Trophoblast cell (in vitro differentiated cells and primary cell): ENCODE results near the gene IPCEF1.

Source experiments
- DNase-seq, 2 donors: peaks; one replicate each; pipeline ENCODE4 v3.0.0-alpha.2; 2016
- H2AFZ ChIP-seq: 2 replicates; pipeline ENCODE4 v1.6.1; 2013; ENCODE audit warnings: low read length, moderate library complexity, mild to moderate bottlenecking; ENCODE audit not compliant: insufficient read depth, poor library complexity
- H2AK5ac ChIP-seq: 2 replicates; pipeline ENCODE4 v1.6.1; 2013; ENCODE audit warnings: mild to moderate bottlenecking, low read length
- H2BK120ac ChIP-seq: 2 replicates; pipeline ENCODE4 v1.6.1; 2013; ENCODE audit warnings: low read length, mild to moderate bottlenecking, moderate library complexity; ENCODE audit not compliant: insufficient read depth, poor library complexity
- H2BK12ac ChIP-seq: 2 replicates; pipeline ENCODE4 v1.6.1; 2013; ENCODE audit warnings: mild to moderate bottlenecking, low read length, moderate library complexity
- H2BK5ac ChIP-seq: 2 replicates; pipeline ENCODE4 v1.6.1; 2013; ENCODE audit warnings: low read length, low read depth, moderate library complexity, mild to moderate bottlenecking; ENCODE audit not compliant: poor library complexity
- H3K14ac ChIP-seq: 2 replicates; pipeline ENCODE4 v1.6.1; 2013; ENCODE audit warnings: mild to moderate bottlenecking, low read length
- H3K18ac ChIP-seq: 2 replicates; pipeline ENCODE4 v1.6.1; 2013; ENCODE audit warnings: mild to moderate bottlenecking, low read length
- H3K23ac ChIP-seq: 2 replicates; pipeline ENCODE4 v1.6.1; 2013; ENCODE audit warnings: low read length
- H3K27ac ChIP-seq: 2 replicates; pipeline ENCODE4 v1.5.1; 2013; ENCODE audit warnings: low read depth, mild to moderate bottlenecking, inconsistent platforms, low read length, moderate library complexity
- H3K27me3 ChIP-seq: 2 replicates; pipeline ENCODE4 v1.6.1; 2013; ENCODE audit warnings: inconsistent platforms, mild to moderate bottlenecking, low read length, moderate library complexity; ENCODE audit not compliant: insufficient read depth
- H3K36me3 ChIP-seq, 2 experiments: 1 replicate in 1 of 2; 2 replicates in 1 of 2; pipeline ENCODE4 v1.6.1; 2013; ENCODE audit warnings: low read length in 2 of 2, mild to moderate bottlenecking in 2 of 2, moderate library complexity in 1 of 2; ENCODE audit not compliant: insufficient read depth in 2 of 2, control insufficient read depth in 1 of 2
- H3K4ac ChIP-seq: 2 replicates; pipeline ENCODE4 v1.6.1; 2013; ENCODE audit warnings: low read depth, mild to moderate bottlenecking, low read length, moderate library complexity
- H3K4me1 ChIP-seq, 2 experiments: 1 replicate in 1 of 2; 2 replicates in 1 of 2; pipeline ENCODE4 v1.6.1; 2013; ENCODE audit warnings: low read length in 2 of 2, mild to moderate bottlenecking in 2 of 2, moderate library complexity in 1 of 2; ENCODE audit not compliant: insufficient read depth in 2 of 2, control insufficient read depth in 1 of 2
- H3K4me2 ChIP-seq: 2 replicates; pipeline ENCODE4 v1.6.1; 2013; ENCODE audit warnings: inconsistent platforms, mild to moderate bottlenecking, low read length, moderate library complexity
- H3K4me3 ChIP-seq: 2 replicates; pipeline ENCODE4 v1.5.1; 2013; ENCODE audit warnings: mild to moderate bottlenecking, low read depth, low read length, inconsistent platforms
- H3K79me1 ChIP-seq: one replicate; pipeline ENCODE4 v1.6.1; 2013; ENCODE audit warnings: low read length
- H3K79me2 ChIP-seq: 2 replicates; pipeline ENCODE4 v1.6.1; 2013; ENCODE audit warnings: low read length, mild to moderate bottlenecking; ENCODE audit not compliant: control insufficient read depth, insufficient read depth, poor library complexity
- H3K9ac ChIP-seq: 2 replicates; pipeline ENCODE4 v1.6.1; 2013; ENCODE audit warnings: mild to moderate bottlenecking, low read length
- H3K9me3 ChIP-seq: 2 replicates; pipeline ENCODE4 v1.6.1; 2013; ENCODE audit warnings: low read depth, mild to moderate bottlenecking, control low read depth, inconsistent platforms, low read length; ENCODE audit not compliant: insufficient read depth
- H4K12ac ChIP-seq: 2 replicates; pipeline ENCODE4 v1.6.1; 2013; ENCODE audit warnings: low read depth, mild to moderate bottlenecking, low read length, moderate library complexity
- H4K8ac ChIP-seq: 2 replicates; pipeline ENCODE4 v1.6.1; 2013; ENCODE audit warnings: low read depth, mild to moderate bottlenecking, low read length, moderate library complexity
- H4K91ac ChIP-seq: one replicate; pipeline ENCODE4 v1.6.1; 2013; ENCODE audit warnings: low read depth, mild to moderate bottlenecking, low read length, moderate library complexity
- WGBS: extraction: QIAGEN DNeasy Blood & Tissue Kit; methylation state at CpG from one replicate; pipeline ENCODE4 v1.1.7; 2013; ENCODE audit warnings: missing lambda C conversion rate; ENCODE audit not compliant: insufficient read length, insufficient coverage; ENCODE audit errors: extremely low coverage; 5-methylcytosine and 5-hydroxymethylcytosine counted together

Gene IPCEF1

DNA sequence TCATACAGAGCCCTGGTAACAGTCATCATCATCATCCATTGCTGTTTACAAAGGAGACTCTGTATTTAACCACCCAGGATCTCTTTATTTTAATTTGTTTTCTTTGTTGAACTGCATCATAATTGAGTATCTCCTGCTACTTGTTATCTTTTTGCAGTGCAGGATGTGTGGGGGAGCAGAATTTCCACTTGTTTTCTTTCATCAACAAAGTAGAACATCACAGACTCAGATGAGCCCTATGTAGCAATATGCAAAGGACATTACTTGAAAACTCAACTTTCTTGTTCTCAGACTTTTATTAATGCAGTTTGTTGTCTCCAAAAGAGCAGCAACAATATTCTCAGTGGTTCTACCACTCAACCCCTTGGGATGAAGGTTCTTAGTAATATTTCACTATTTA, 38.7 kb upstream of the IPCEF1 start:
- no peak overlapping the region for H2BK120ac ChIP-seq
- H3K79me2 ChIP-seq = no peaks in the 10 kb centered on the region
- H2AFZ ChIP-seq = no peak overlapping the region
- H3K23ac ChIP-seq = no peak overlapping the region
- no peak overlapping the region for H2BK5ac ChIP-seq
- no peak overlapping the region for H2BK12ac ChIP-seq
- no peaks in the 10 kb centered on the region for H3K79me1 ChIP-seq
- no peak overlapping the region for H2AK5ac ChIP-seq
- H3K27me3 ChIP-seq = no peaks in the 10 kb centered on the region
- H3K14ac ChIP-seq = no peak overlapping the region
- no peak overlapping the region for H3K9ac ChIP-seq
- no peaks in the 10 kb centered on the region for H3K36me3 ChIP-seq
- H4K8ac ChIP-seq = no peak overlapping the region
- no peak overlapping the region for H3K4me2 ChIP-seq
- no peaks in the 10 kb centered on the region for H3K9me3 ChIP-seq
- H3K18ac ChIP-seq = no peak overlapping the region
- no peak overlapping the region for H3K27ac ChIP-seq
- H3K4me3 ChIP-seq = no peak overlapping the region
- no peak overlapping the region for H3K4ac ChIP-seq
- H4K91ac ChIP-seq = no peak overlapping the region
- DNase-seq = no peak
- no peaks in the 10 kb centered on the region for H3K4me1 ChIP-seq
- H4K12ac ChIP-seq = no peak overlapping the region

DNA sequence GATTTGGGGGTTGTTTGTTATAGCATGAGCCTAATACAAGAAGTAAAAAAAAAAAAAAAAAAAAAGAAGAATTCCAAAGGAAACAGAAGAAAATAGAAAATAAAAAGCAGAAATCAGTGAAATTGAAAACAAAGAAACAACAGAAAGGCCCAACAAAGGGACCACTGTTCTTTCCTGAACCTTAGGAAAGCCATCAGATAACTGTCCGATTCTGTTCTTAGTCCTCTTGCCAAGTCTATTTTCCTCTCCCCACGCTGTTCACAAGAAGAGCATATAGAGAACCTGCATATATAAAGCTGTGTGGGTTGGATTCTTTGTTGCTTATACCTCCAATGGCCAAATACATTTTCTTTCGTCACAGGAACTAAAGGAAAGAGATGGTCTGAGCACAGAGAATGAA, 38.0 kb upstream of the IPCEF1 start:
- no peaks in the 10 kb centered on the region for H3K9me3 ChIP-seq
- H4K91ac ChIP-seq = no peak overlapping the region
- H2BK5ac ChIP-seq = no peak overlapping the region
- H3K18ac ChIP-seq = no peak overlapping the region
- H2AFZ ChIP-seq = no peak overlapping the region
- no peak overlapping the region for H2BK120ac ChIP-seq
- no peak overlapping the region for H3K4ac ChIP-seq
- DNase-seq = no peak
- no peak overlapping the region for H3K14ac ChIP-seq
- H2BK12ac ChIP-seq = no peak overlapping the region
- no peak overlapping the region for H4K8ac ChIP-seq
- no CpG with 5 or more reads among the region's 3 CpGs for WGBS
- H3K4me2 ChIP-seq = no peak overlapping the region
- H3K27me3 ChIP-seq = no peaks in the 10 kb centered on the region
- no peak overlapping the region for H3K23ac ChIP-seq
- no peak overlapping the region for H3K27ac ChIP-seq
- no peak overlapping the region for H3K4me3 ChIP-seq
- H3K9ac ChIP-seq = no peak overlapping the region
- no peaks in the 10 kb centered on the region for H3K79me2 ChIP-seq
- H2AK5ac ChIP-seq = no peak overlapping the region
- no peaks in the 10 kb centered on the region for H3K79me1 ChIP-seq
- H4K12ac ChIP-seq = no peak overlapping the region
- H3K4me1 ChIP-seq = no peaks in the 10 kb centered on the region
- no peaks in the 10 kb centered on the region for H3K36me3 ChIP-seq

DNA sequence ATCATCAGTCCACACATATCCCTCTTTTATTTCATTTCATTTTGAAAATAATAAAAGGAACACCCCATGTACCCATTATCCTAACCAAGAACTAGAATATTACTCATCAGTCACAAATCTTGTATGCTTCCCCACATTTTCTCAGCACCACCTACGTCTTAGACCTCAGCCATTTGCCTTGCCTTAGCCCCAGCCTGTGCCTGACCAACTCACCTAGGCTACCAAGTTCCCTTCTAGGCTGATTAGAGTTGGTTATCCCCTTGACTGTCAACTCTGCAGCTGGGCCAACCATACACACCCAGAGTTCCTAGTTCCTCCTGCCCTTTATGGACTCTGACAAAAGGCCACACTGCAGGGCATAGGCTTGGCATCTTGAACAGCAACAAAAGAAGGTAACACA, 33.4 kb upstream of the IPCEF1 start:
- no peak overlapping the region for H2AK5ac ChIP-seq
- no peak overlapping the region for H3K27ac ChIP-seq
- no peak overlapping the region for H4K8ac ChIP-seq
- H3K4me2 ChIP-seq = no peak overlapping the region
- no peak overlapping the region for H3K4ac ChIP-seq
- no peaks in the 10 kb centered on the region for H3K79me2 ChIP-seq
- no peaks in the 10 kb centered on the region for H3K9me3 ChIP-seq
- H2BK120ac ChIP-seq = no peak overlapping the region
- no peak overlapping the region for H3K14ac ChIP-seq
- no peaks in the 10 kb centered on the region for H3K4me1 ChIP-seq
- H3K23ac ChIP-seq = no peak overlapping the region
- no peak overlapping the region for H2BK12ac ChIP-seq
- no peak overlapping the region for H3K18ac ChIP-seq
- H3K9ac ChIP-seq = no peak overlapping the region
- H3K79me1 ChIP-seq = no peaks in the 10 kb centered on the region
- H2AFZ ChIP-seq = no peak overlapping the region
- no peak overlapping the region for H2BK5ac ChIP-seq
- no peak overlapping the region for H4K12ac ChIP-seq
- H3K4me3 ChIP-seq = no peak overlapping the region
- H4K91ac ChIP-seq = no peak overlapping the region
- no CpG with 5 or more reads among the region's 1 CpG for WGBS
- H3K27me3 ChIP-seq = no peaks in the 10 kb centered on the region
- no peaks in the 10 kb centered on the region for H3K36me3 ChIP-seq
- no peak for DNase-seq

DNA sequence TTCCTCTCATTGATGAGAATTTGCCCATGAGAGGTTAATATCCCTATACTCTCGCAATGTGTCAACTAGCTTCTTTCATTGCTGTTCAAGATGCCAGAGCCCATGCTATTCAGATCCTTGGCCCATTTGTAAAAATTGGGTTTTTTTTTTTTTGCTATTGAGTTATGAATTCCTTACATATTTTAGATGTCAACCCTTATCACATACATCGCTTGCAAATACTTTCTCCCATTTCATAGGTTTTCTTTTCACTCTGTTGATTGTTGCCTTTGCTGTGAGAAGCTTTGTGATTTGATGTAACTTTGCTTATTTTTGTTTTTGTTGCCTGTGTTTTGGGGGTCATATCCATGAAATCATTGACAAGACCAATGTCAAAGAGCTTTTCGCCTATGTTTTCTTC, 32.2 kb upstream of the IPCEF1 start:
- H3K4ac ChIP-seq = no peak overlapping the region
- H4K91ac ChIP-seq = no peak overlapping the region
- DNase-seq = peak in 1 of 2 donors; percentile 47
- no CpG with 5 or more reads among the region's 3 CpGs for WGBS
- no peak overlapping the region for H3K27ac ChIP-seq
- no peaks in the 10 kb centered on the region for H3K36me3 ChIP-seq
- H2BK5ac ChIP-seq = no peak overlapping the region
- H2AK5ac ChIP-seq = no peak overlapping the region
- no peak overlapping the region for H2BK120ac ChIP-seq
- no peak overlapping the region for H3K14ac ChIP-seq
- no peak overlapping the region for H3K9ac ChIP-seq
- H3K27me3 ChIP-seq = no peaks in the 10 kb centered on the region
- H3K79me1 ChIP-seq = no peaks in the 10 kb centered on the region
- H4K12ac ChIP-seq = no peak overlapping the region
- H2BK12ac ChIP-seq = no peak overlapping the region
- H3K4me2 ChIP-seq = no peak overlapping the region
- H3K23ac ChIP-seq = no peak overlapping the region
- no peaks in the 10 kb centered on the region for H3K79me2 ChIP-seq
- no peak overlapping the region for H2AFZ ChIP-seq
- H3K4me1 ChIP-seq = no peaks in the 10 kb centered on the region
- no peak overlapping the region for H3K18ac ChIP-seq
- no peak overlapping the region for H3K4me3 ChIP-seq
- no peak overlapping the region for H4K8ac ChIP-seq
- H3K9me3 ChIP-seq = no peaks in the 10 kb centered on the region
